GM19240 (cell line): ENCODE measurements around the gene GLRX.
"Not testable (repeated sequence)": the region's sequence is repeated elsewhere in the genome, so short reads cannot be mapped to it uniquely, and the experiment has no call there.

Experiments
- DNase-seq: peaks from one replicate; pipeline ENCODE4 v3.0.0; 2011; ENCODE audit warnings: low spot score; ENCODE audit not compliant: insufficient read length

Gene GLRX

GRCh38 chr5:95826949-95827891, 4.7 kb upstream of the GLRX start:
- DNase-seq, result no peak

GRCh38 chr5:95825495-95825894, 3.0 kb upstream of the GLRX start:
- no peak for DNase-seq

GRCh38 chr5:95824747-95825146, 2.2 kb upstream of the GLRX start:
- no peak for DNase-seq

- DNase-seq, result peak; percentile 35
Measured at GRCh38 chr5:95823738-95824609, 1.4 kb upstream of the GLRX start.

GRCh38 chr5:95823218-95823737, 752 bp upstream of the GLRX start:
- DNase-seq, result no peak

GRCh38 chr5:95822043-95822541, 434 bp downstream of the GLRX start:
- no peak for DNase-seq

GRCh38 chr5:95821110-95822021, 1.2 kb downstream of the GLRX start:
- no peak for DNase-seq

- no peak for DNase-seq
Measured at GRCh38 chr5:95818181-95819147, 4.1 kb downstream of the GLRX start.

- DNase-seq, result no peak
Measured at GRCh38 chr5:95817430-95817829, 5.1 kb downstream of the GLRX start.

GRCh38 chr5:95816776-95817175, 5.8 kb downstream of the GLRX start:
- no peak for DNase-seq

- DNase-seq, result no peak
Measured at GRCh38 chr5:95816341-95816740, 6.2 kb downstream of the GLRX start.

- DNase-seq, result no peak
Measured at GRCh38 chr5:95815155-95815729, 7.3 kb downstream of the GLRX start.

- DNase-seq, result not testable (repeated sequence)
Measured at GRCh38 chr5:95813035-95813434, 9.5 kb downstream of the GLRX start.

GRCh38 chr5:95812074-95812471, 10.5 kb downstream of the GLRX start:
- no peak for DNase-seq

GRCh38 chr5:95811461-95812073, 11.0 kb downstream of the GLRX start:
- DNase-seq, result not testable (repeated sequence)

- not testable (repeated sequence) for DNase-seq
Measured at GRCh38 chr5:95811126-95811423, 11.5 kb downstream of the GLRX start.

- no peak for DNase-seq
Measured at GRCh38 chr5:95810305-95811125, 12.0 kb downstream of the GLRX start.

GRCh38 chr5:95809414-95809960, 13.0 kb downstream of the GLRX start:
- DNase-seq, result no peak
